GM23338 (cell line): Measurements from ENCODE around the gene CLEC4G. TPM values are rescaled to one million over a fixed set of nuclear protein-coding genes. Genes with fewer than 3 reads are reported as not detected.

Experiments used
- ATAC-seq: fragments of 200-7000 bp; cut with Tn5 transposase; 3 replicates; pipeline ENCODE4 v1.9.1; 2020
- DNase-seq: peaks from one replicate; pipeline ENCODE4 v3.0.0-alpha.2; 2015; ENCODE audit warnings: low spot score
- H2AFZ ChIP-seq: fragments of 200-600 bp; sonication (generic); 2 replicates; pipeline ENCODE4 v1.8.0; 2016; ENCODE audit warnings: antibody characterized with exemption, mild to moderate bottlenecking, moderate library complexity
- H3F3A ChIP-seq: fragments of 200-600 bp; sonication (generic); replicated peaks from 2 replicates; pipeline ENCODE4 v1.8.0; 2017; ENCODE audit warnings: antibody characterized with exemption, mixed run types, low read depth
- H3K27ac ChIP-seq: fragments of 200-600 bp; sonication (generic); 2 replicates; pipeline ENCODE4 v1.6.1; 2016; ENCODE audit warnings: low read depth
- H3K27me3 ChIP-seq: fragments of 200-600 bp; sonication (generic); 2 replicates; pipeline ENCODE4 v1.8.0; 2016; ENCODE audit warnings: mild to moderate bottlenecking, mixed run types, moderate library complexity; ENCODE audit not compliant: insufficient read depth
- H3K36me3 ChIP-seq: fragments of 200-600 bp; sonication (generic); 2 replicates; pipeline ENCODE4 v1.8.0; 2016; ENCODE audit warnings: mild to moderate bottlenecking; ENCODE audit not compliant: insufficient read depth
- H3K4me1 ChIP-seq: fragments of 200-600 bp; sonication (generic); 2 replicates; pipeline ENCODE4 v1.8.0; 2016; ENCODE audit warnings: mild to moderate bottlenecking, moderate library complexity; ENCODE audit not compliant: insufficient read depth
- H3K4me2 ChIP-seq: fragments of 200-600 bp; sonication (generic); 2 replicates; pipeline ENCODE4 v1.7.1; 2017; ENCODE audit warnings: mixed run types
- H3K4me3 ChIP-seq: fragments of 200-600 bp; sonication (generic); 2 replicates; pipeline ENCODE4 v1.6.1; 2016; ENCODE audit warnings: mixed run types
- H3K79me2 ChIP-seq: fragments of 200-600 bp; sonication (generic); replicated peaks from 2 replicates; pipeline ENCODE4 v1.8.0; 2017; ENCODE audit warnings: mild to moderate bottlenecking; ENCODE audit not compliant: insufficient read depth
- H3K9me2 ChIP-seq: fragments of 200-600 bp; sonication (generic); 2 replicates; pipeline ENCODE4 v1.8.0; 2017; ENCODE audit not compliant: insufficient read depth
- H4K20me1 ChIP-seq: fragments of 200-600 bp; sonication (generic); replicated peaks from 2 replicates; pipeline ENCODE4 v1.8.0; 2017; ENCODE audit warnings: mild to moderate bottlenecking; ENCODE audit not compliant: insufficient read depth
- H3K27ac Mint-ChIP-seq: 2 replicates; pipeline ENCODE4 v1.8.0; 2020; ENCODE audit warnings: inconsistent platforms, mild to moderate bottlenecking, moderate library complexity, mixed read lengths
- H3K27me3 Mint-ChIP-seq: 3 replicates; pipeline ENCODE4 v1.8.0; 2022; ENCODE audit warnings: low read depth, mild to moderate bottlenecking, moderate library complexity, mixed read lengths, inconsistent platforms; ENCODE audit not compliant: insufficient read depth, poor library complexity
- H3K36me3 Mint-ChIP-seq: 3 replicates; pipeline ENCODE4 v1.8.0; 2021; ENCODE audit warnings: low read depth, mild to moderate bottlenecking, inconsistent platforms, moderate library complexity, mixed read lengths
- H3K4me1 Mint-ChIP-seq: 3 replicates; pipeline ENCODE4 v1.8.0; 2020; ENCODE audit warnings: mild to moderate bottlenecking, inconsistent platforms, mixed read lengths
- H3K4me3 Mint-ChIP-seq: 3 replicates; pipeline ENCODE4 v1.8.0; 2021; ENCODE audit warnings: moderate library complexity, mild to moderate bottlenecking, inconsistent platforms, mixed read lengths
- H3K9me3 Mint-ChIP-seq: 3 replicates; pipeline ENCODE4 v1.8.0; 2020; ENCODE audit warnings: moderate library complexity, mild to moderate bottlenecking, inconsistent platforms, mixed read lengths
- EZH2phosphoT487 ChIP-seq: fragments of 200-600 bp; sonication (generic); IDR thresholded peaks from one replicate; pipeline ENCODE4 v1.8.1; 2018; ENCODE audit warnings: antibody characterized with exemption; ENCODE audit not compliant: unreplicated experiment
- JUNB ChIP-seq: IDR thresholded peaks from one replicate; pipeline ENCODE4 v1.6.1; 2016; ENCODE audit warnings: antibody characterized with exemption; ENCODE audit not compliant: unreplicated experiment
- POLR2AphosphoS5 ChIP-seq: IDR thresholded peaks from 2 replicates; pipeline ENCODE4 v1.6.1; 2016; ENCODE audit warnings: antibody characterized with exemption, low read depth
- STAT1 ChIP-seq: IDR thresholded peaks from one replicate; pipeline ENCODE4 v1.6.1; 2016; ENCODE audit warnings: antibody characterized with exemption; ENCODE audit not compliant: unreplicated experiment
- ZNF114 ChIP-seq: fragments of 250-450 bp; sonication (Bioruptor Pico); IDR thresholded peaks from 2 replicates; pipeline ENCODE4 v1.5.0; 2020; ENCODE audit warnings: mild to moderate bottlenecking, moderate library complexity
- polyA plus RNA-seq: library from polyadenylated mRNA; unstranded; fragments of >200 nt; fragmentation: Nextera tagmentation; extraction: Ambion mirVana; gene quantifications from 2 replicates; pipeline ENCODE4 v1.2.1, GENCODE V29; 2016
- total RNA-seq: library from RNA; depleted of rRNA; stranded (reverse); fragments of >200 nt; shearing (Covaris generic); gene quantifications from 2 replicates; pipeline ENCODE4 v1.2.3, GENCODE V29; 2014
- TF ChIP-seq, protein P1 (sequence below): fragments of 250-450 bp; sonication (Bioruptor Pico); IDR thresholded peaks from 2 replicates; pipeline ENCODE4 v1.5.0; 2020; ENCODE audit warnings: mild to moderate bottlenecking, moderate library complexity
- TF ChIP-seq, protein P2 (sequence below): IDR thresholded peaks from 2 replicates; pipeline ENCODE4 v1.6.1; 2016; ENCODE audit warnings: antibody characterized with exemption
- TF ChIP-seq, protein P3 (sequence below), 2 experiments: fragments of 200-600 bp in 1 of 2; sonication (generic) in 1 of 2; conservative IDR thresholded peaks; 2 replicates each; pipeline versions ENCODE4 v1.5.1 to v1.6.1; 2016 to 2017; ENCODE audit warnings: antibody characterized with exemption in 2 of 2, low read depth in 2 of 2, mild to moderate bottlenecking in 2 of 2, moderate library complexity in 1 of 2

The CLEC4G gene
- total and polyA plus RNA-seq, 2 experiments from 2014 or later, result 0.52 to 0.65 TPM

DNA sequence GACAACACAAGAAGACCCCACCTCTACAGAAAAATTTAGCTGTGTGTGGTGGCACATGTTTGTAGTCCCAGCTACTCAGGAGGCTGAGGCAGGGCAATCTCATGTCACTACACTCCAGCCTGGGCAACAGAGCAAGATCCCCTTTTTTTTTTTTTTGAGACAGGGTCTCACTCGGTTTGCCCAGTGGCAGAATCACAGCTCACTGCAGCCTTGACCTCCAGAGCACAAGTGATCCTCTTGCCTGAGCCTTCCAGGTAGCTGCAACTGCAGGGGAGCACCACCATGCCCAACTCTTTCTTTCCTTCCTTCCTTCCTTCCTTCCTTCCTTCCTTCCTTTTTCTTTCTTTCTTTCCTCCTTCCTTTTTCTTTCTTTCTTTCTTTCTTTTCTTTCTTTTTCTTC lies 4.2 kb upstream of the CLEC4G start (continued):
- TF ChIP-seq, protein P1, sequence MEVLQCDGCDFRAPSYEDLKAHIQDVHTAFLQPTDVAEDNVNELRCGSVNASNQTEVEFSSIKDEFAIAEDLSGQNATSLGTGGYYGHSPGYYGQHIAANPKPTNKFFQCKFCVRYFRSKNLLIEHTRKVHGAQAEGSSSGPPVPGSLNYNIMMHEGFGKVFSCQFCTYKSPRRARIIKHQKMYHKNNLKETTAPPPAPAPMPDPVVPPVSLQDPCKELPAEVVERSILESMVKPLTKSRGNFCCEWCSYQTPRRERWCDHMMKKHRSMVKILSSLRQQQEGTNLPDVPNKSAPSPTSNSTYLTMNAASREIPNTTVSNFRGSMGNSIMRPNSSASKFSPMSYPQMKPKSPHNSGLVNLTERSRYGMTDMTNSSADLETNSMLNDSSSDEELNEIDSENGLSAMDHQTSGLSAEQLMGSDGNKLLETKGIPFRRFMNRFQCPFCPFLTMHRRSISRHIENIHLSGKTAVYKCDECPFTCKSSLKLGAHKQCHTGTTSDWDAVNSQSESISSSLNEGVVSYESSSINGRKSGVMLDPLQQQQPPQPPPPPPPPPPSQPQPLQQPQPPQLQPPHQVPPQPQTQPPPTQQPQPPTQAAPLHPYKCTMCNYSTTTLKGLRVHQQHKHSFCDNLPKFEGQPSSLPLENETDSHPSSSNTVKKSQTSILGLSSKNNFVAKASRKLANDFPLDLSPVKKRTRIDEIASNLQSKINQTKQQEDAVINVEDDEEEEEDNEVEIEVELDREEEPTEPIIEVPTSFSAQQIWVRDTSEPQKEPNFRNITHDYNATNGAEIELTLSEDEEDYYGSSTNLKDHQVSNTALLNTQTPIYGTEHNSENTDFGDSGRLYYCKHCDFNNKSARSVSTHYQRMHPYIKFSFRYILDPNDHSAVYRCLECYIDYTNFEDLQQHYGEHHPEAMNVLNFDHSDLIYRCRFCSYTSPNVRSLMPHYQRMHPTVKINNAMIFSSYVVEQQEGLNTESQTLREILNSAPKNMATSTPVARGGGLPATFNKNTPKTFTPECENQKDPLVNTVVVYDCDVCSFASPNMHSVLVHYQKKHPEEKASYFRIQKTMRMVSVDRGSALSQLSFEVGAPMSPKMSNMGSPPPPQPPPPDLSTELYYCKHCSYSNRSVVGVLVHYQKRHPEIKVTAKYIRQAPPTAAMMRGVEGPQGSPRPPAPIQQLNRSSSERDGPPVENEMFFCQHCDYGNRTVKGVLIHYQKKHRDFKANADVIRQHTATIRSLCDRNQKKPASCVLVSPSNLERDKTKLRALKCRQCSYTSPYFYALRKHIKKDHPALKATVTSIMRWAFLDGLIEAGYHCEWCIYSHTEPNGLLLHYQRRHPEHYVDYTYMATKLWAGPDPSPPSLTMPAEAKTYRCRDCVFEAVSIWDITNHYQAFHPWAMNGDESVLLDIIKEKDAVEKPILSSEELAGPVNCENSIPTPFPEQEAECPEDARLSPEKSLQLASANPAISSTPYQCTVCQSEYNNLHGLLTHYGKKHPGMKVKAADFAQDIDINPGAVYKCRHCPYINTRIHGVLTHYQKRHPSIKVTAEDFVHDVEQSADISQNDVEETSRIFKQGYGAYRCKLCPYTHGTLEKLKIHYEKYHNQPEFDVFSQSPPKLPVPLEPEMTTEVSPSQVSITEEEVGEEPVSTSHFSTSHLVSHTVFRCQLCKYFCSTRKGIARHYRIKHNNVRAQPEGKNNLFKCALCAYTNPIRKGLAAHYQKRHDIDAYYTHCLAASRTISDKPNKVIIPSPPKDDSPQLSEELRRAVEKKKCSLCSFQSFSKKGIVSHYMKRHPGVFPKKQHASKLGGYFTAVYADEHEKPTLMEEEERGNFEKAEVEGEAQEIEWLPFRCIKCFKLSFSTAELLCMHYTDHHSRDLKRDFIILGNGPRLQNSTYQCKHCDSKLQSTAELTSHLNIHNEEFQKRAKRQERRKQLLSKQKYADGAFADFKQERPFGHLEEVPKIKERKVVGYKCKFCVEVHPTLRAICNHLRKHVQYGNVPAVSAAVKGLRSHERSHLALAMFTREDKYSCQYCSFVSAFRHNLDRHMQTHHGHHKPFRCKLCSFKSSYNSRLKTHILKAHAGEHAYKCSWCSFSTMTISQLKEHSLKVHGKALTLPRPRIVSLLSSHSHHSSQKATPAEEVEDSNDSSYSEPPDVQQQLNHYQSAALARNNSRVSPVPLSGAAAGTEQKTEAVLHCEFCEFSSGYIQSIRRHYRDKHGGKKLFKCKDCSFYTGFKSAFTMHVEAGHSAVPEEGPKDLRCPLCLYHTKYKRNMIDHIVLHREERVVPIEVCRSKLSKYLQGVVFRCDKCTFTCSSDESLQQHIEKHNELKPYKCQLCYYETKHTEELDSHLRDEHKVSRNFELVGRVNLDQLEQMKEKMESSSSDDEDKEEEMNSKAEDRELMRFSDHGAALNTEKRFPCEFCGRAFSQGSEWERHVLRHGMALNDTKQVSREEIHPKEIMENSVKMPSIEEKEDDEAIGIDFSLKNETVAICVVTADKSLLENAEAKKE (CRISPR knock-in tag), result no peak
- TF ChIP-seq, protein P2, sequence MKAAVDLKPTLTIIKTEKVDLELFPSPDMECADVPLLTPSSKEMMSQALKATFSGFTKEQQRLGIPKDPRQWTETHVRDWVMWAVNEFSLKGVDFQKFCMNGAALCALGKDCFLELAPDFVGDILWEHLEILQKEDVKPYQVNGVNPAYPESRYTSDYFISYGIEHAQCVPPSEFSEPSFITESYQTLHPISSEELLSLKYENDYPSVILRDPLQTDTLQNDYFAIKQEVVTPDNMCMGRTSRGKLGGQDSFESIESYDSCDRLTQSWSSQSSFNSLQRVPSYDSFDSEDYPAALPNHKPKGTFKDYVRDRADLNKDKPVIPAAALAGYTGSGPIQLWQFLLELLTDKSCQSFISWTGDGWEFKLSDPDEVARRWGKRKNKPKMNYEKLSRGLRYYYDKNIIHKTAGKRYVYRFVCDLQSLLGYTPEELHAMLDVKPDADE, result no peak
- no peak for TF ChIP-seq ZNF114 (CRISPR knock-in tag)

DNA sequence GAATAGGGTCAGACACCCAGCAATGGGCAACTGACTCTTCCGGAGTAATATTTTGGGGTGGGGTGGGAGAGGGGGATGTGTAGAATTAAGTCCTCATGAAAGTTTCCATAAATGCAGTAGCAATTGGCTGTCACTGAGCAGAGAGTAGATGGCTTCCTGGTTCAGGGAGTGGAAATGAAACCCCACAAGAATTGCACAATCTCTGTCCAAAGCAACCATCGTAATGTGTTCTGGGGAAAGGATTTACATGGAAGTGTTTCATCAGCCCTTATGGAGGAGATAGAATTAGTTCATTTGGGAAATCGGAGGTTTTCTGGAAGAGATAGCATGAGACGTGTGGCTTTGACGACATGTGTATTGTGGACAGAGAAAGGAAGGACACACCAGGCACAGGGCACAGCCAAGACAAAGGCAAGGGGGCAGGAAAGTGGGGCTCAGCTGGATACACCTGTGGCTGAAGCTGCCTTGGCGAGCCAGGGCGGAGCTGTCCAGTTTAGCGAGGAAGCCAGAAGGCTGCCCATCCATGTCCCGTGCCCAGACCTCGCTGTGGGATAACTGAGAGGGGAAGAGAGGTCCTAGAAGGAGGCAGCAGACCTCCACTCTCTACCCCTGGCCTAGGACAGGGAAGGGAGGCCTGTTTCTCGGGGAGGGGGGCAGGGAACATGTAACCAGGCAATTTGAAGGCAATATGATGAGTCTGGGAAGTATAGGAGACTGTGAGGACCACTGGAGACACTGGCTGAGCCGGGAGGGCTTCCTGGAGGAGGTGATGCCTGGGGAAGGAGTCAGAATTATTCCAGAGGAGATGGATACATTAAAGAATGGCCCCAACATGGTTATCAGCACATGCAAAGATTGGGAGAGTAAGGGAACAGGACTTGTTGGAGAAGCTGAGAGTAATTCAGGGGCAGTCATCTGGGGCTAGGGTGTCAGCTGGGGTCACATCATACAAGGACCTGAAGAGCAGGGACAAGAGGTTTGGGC lies 2.6 kb upstream of the CLEC4G start:
- Histone ChIP-seq H3K4me1 (no peaks in the 10 kb centered on the region), H3K27me3 (peaks cover 31% of the 10 kb centered on the region), H4K20me1 (no peaks in the 10 kb centered on the region), H3K4me3 (no peak overlapping the region), H3K36me3 (no peaks in the 10 kb centered on the region), H3K4me2 (no peak overlapping the region), H3F3A (no peaks in the 10 kb centered on the region), H2AFZ (no peak overlapping the region), H3K79me2 (no peaks in the 10 kb centered on the region), H3K9me2 (no peaks in the 10 kb centered on the region), H3K27ac (no peak overlapping the region)
- Mint-ChIP-seq H3K27ac (no peak overlapping the region), H3K9me3 (no peaks in the 10 kb centered on the region), H3K36me3 (no peaks in the 10 kb centered on the region), H3K4me3 (no peak overlapping the region), H3K4me1 (peaks cover 11% of the 10 kb centered on the region), H3K27me3 (peaks cover 26% of the 10 kb centered on the region)
- TF ChIP-seq, protein P3, sequence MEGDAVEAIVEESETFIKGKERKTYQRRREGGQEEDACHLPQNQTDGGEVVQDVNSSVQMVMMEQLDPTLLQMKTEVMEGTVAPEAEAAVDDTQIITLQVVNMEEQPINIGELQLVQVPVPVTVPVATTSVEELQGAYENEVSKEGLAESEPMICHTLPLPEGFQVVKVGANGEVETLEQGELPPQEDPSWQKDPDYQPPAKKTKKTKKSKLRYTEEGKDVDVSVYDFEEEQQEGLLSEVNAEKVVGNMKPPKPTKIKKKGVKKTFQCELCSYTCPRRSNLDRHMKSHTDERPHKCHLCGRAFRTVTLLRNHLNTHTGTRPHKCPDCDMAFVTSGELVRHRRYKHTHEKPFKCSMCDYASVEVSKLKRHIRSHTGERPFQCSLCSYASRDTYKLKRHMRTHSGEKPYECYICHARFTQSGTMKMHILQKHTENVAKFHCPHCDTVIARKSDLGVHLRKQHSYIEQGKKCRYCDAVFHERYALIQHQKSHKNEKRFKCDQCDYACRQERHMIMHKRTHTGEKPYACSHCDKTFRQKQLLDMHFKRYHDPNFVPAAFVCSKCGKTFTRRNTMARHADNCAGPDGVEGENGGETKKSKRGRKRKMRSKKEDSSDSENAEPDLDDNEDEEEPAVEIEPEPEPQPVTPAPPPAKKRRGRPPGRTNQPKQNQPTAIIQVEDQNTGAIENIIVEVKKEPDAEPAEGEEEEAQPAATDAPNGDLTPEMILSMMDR (conservative IDR thresholded peaks at IDR 0.05; ENCODE audit: low read depth in 2 of 2), result no peak
- TF ChIP-seq, protein P2, result no peak
- TF ChIP-seq JUNB (no peak), POLR2AphosphoS5 (no peak), EZH2phosphoT487 (no peak), STAT1 (no peak)
- DNase-seq (no peak), ATAC-seq (no peak)
